Right lobe of liver (tissue), 6 donors: ENCODE data around the gene RAP1B. TPM values are rescaled to one million over a fixed set of nuclear protein-coding genes. Genes with fewer than 3 reads are reported as not detected.

Experiments used
- ATAC-seq, 4 donors: fragments of 200-7000 bp; cut with Tn5 transposase; one replicate each; pipeline ENCODE4 v1.9.1; 2020; ENCODE audit warnings: mild to moderate bottlenecking in 4 of 4, moderate library complexity in 4 of 4
- DNase-seq, 3 donors: peaks; one replicate each; pipeline ENCODE4 v3.0.0-alpha.2; 2020
- H3K27ac ChIP-seq, 3 donors: fragments of 200-600 bp; one replicate each; pipeline ENCODE4 v1.8.0; 2022
- H3K27me3 ChIP-seq, 2 donors: fragments of 200-600 bp; one replicate each; pipeline ENCODE4 v1.8.0; 2022
- H3K36me3 ChIP-seq, 4 donors: fragments of 200-600 bp; sonication (generic) in 1 of 4; one replicate each; pipeline versions ENCODE4 v1.5.1 to v1.8.0; 2017 to 2022; ENCODE audit warnings: control low read depth in 1 of 4
- H3K4me1 ChIP-seq, 4 donors: fragments of 200-600 bp; sonication (generic) in 1 of 4; one replicate each; pipeline versions ENCODE4 v1.5.1 to v1.8.0; 2017 to 2022; ENCODE audit warnings: control low read depth in 1 of 4
- H3K4me3 ChIP-seq, 3 donors: fragments of 200-600 bp; one replicate each; pipeline ENCODE4 v1.8.0; 2022
- H3K9me3 ChIP-seq, 4 donors: fragments of 200-600 bp; sonication (generic) in 1 of 4; one replicate each; pipeline versions ENCODE4 v1.5.1 to v1.8.0; 2017 to 2022; ENCODE audit warnings: control low read depth in 1 of 4
- CTCF ChIP-seq, 4 donors: fragments of 200-600 bp in 3 of 4; fragments of 450-650 bp in 1 of 4; IDR thresholded peaks; one replicate each; pipeline versions ENCODE4 v1.5.1 to v1.8.0; 2016 to 2022; ENCODE audit warnings: antibody characterized with exemption in 4 of 4, mild to moderate bottlenecking in 2 of 4
- POLR2A ChIP-seq: fragments of 450-650 bp; IDR thresholded peaks from one replicate; pipeline ENCODE4 v1.6.1; 2017; ENCODE audit warnings: antibody characterized with exemption, mild to moderate bottlenecking
- WGBS: methylation state at CpG from one replicate; pipeline ENCODE4 v1.1.6; 2018; ENCODE audit warnings: low coverage, low lambda C conversion rate; ENCODE audit not compliant: insufficient coverage; ENCODE audit errors: missing lambda C conversion rate; 5-methylcytosine and 5-hydroxymethylcytosine counted together
- intact Hi-C, 2 donors: fragments of 100-400 bp; cut with DNase I; formaldehyde crosslinking; loops; one replicate each; pipeline versions ENCODE4 v1.11.2 to v1.14.1; 2022
- total RNA-seq, 6 experiments: library from RNA; depleted of rRNA in 2 of 6; stranded (reverse); fragments of >200 nt in 2 of 6; fragmentation: NEBNext Ultra II Directional in 3 of 6; extraction: Animal tissue kit (Norgen Biotek cat#: 25700) in 3 of 6; gene quantifications; one replicate each; pipeline versions ENCODE4 v1.1.0 to v1.2.4, GENCODE V29; 2016 to 2023
- donor health status: DM: no; HTN: yes; CAD: no.
- donor health status: DM: no; HTN: no; CAD: no.
- donor health status: DM: no; HTN: no; CAD: no.
- donor health status: DM: no; HTN: yes; CAD: no.
- donor health status: DM: no; HTN: yes; CAD: no.

Gene RAP1B
- total RNA-seq, 6 experiments from 2014 or later: 49.7 to 120 (median 64.3) TPM

- intact Hi-C loops: no loop called here
- DNase-seq: no peak
- TF ChIP-seq POLR2A (no peak), CTCF (IDR thresholded peaks at IDR 0.05) (no peak)
- Histone ChIP-seq H3K27me3 (no peaks in the 10 kb centered on the region), H3K27ac (peak overlapping the region in 2 of 3 donors; percentile 91 to 98), H3K4me3 (peak overlapping the region; percentile 72 to 78 (median 78)), H3K4me1 (peaks cover 0 to 49% (median 6%) of the 10 kb centered on the region in 4 donors), H3K9me3 (no peaks in the 10 kb centered on the region), H3K36me3 (no peaks in the 10 kb centered on the region)
- no peak for ATAC-seq
- WGBS: 74% methylated on average over 18 of the region's 18 CpGs
Measured at GRCh38 chr12:68613209-68613904, 2.7 kb downstream of the RAP1B start.

- peaks cover 0 to 56% (median 6%) of the 10 kb centered on the region in 4 donors for H3K4me1 ChIP-seq
Measured at GRCh38 chr12:68614105-68614679, 3.5 kb downstream of the RAP1B start.

GRCh38 chr12:68614769-68615168 lies 4.1 kb downstream of the RAP1B start:
- no peak for ATAC-seq
- Histone ChIP-seq H3K4me1 (peaks cover 0 to 58% (median 9%) of the 10 kb centered on the region in 4 donors), H3K36me3 (no peaks in the 10 kb centered on the region), H3K9me3 (no peaks in the 10 kb centered on the region), H3K4me3 (no peak overlapping the region), H3K27me3 (no peaks in the 10 kb centered on the region), H3K27ac (peak overlapping the region; percentile 6 to 45 (median 8))
- intact Hi-C loops: no loop called here
- TF ChIP-seq CTCF (IDR thresholded peaks at IDR 0.05) (no peak), POLR2A (no peak)
- WGBS: 8% methylated on average over 2 of the region's 2 CpGs
- no peak for DNase-seq

More at GRCh38 chr12:68614105-68614679, 3.5 kb downstream of the RAP1B start:
- no peak for ATAC-seq
- Histone ChIP-seq H3K4me3 (no peak overlapping the region), H3K36me3 (no peaks in the 10 kb centered on the region), H3K27me3 (no peaks in the 10 kb centered on the region), H3K27ac (peak overlapping the region in 2 of 3 donors; percentile 6 to 45), H3K9me3 (no peaks in the 10 kb centered on the region)
- intact Hi-C loops: no loop called here
- no peak for DNase-seq
- 10% methylated on average over 5 of the region's 5 CpGs for WGBS
- no peak for TF ChIP-seq POLR2A
- TF ChIP-seq CTCF (IDR thresholded peaks at IDR 0.05): no peak

GRCh38 chr12:68617160-68617926 lies 6.6 kb downstream of the RAP1B start:
- Histone ChIP-seq H3K4me3 (no peak overlapping the region), H3K4me1 (peaks cover 3 to 83% (median 20%) of the 10 kb centered on the region in 4 donors), H3K27me3 (no peaks in the 10 kb centered on the region), H3K36me3 (no peaks in the 10 kb centered on the region), H3K27ac (no peak overlapping the region), H3K9me3 (no peaks in the 10 kb centered on the region)
- intact Hi-C loops: no loop called here
- ATAC-seq: no peak
- 71% methylated on average over 4 of the region's 4 CpGs for whole genome bisulfite sequencing
- DNase-seq: no peak
- no peak for TF ChIP-seq POLR2A
- TF ChIP-seq CTCF (IDR thresholded peaks at IDR 0.05): no peak
